OCI-LY3 (cell line): Measurements from ENCODE around the gene PRUNE2.

Experiments used
- CTCF ChIP-seq: fragments of 200-600, 300-600 bp; sonication (generic); IDR thresholded peaks from 2 replicates; pipeline ENCODE4 v1.5.1; 2014; ENCODE audit warnings: antibody characterized with exemption, low read length, low read depth
- EZH2phosphoT487 ChIP-seq: fragments of 200-600 bp; shearing (Covaris generic); IDR thresholded peaks from 2 replicates; pipeline ENCODE4 v1.6.1; 2018; ENCODE audit warnings: antibody characterized with exemption, mixed run types, low read depth

GRCh38 chr9:76949865-76950264 lies 44.0 kb upstream of the PRUNE2 start:
- no peak for TF ChIP-seq CTCF
- no peak for TF ChIP-seq EZH2phosphoT487
